HepG2 (cell line): ENCODE measurements around the gene DTYMK.

Source experiments
- ZEB1 ChIP-seq: IDR thresholded peaks from 2 replicates; pipeline ENCODE4 v1.6.1; 2012; ENCODE audit warnings: mild to moderate bottlenecking, low read depth, inconsistent platforms; ENCODE audit not compliant: insufficient replicate concordance
- ZFP36L2 ChIP-seq: sonication (generic); formaldehyde crosslinking; IDR thresholded peaks from 2 replicates; pipeline ENCODE4 v1.4.0; 2020; ENCODE audit warnings: missing genetic modification reagents
- TF ChIP-seq, protein P1 (sequence below): sonication (generic); formaldehyde crosslinking; IDR thresholded peaks from 2 replicates; pipeline ENCODE4 v1.4.0; 2020; ENCODE audit warnings: missing genetic modification reagents

DNA sequence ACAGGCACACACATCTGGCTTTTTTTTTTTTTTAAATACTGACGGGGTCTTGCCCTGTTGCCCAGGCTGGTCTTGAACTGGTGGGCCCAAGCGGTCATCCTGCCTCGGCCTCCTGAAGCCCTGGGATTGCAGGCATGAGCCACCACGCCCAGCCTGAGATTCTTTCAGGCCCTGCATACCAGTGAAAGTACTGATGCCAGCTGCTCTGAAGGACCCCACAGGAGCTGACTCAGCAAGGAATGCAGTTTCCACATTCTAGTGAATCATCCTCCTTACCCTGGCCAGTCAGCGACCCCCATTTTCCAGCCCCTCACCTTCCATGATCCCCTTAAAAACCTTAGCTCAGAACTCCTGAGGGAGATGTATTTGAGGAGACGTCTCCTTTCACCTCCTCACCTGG lies 5.8 kb upstream of the DTYMK start:
- TF ChIP-seq ZEB1 = no peak
- no peak for TF ChIP-seq ZFP36L2 (CRISPR knock-in tag)
- TF ChIP-seq, protein P1, sequence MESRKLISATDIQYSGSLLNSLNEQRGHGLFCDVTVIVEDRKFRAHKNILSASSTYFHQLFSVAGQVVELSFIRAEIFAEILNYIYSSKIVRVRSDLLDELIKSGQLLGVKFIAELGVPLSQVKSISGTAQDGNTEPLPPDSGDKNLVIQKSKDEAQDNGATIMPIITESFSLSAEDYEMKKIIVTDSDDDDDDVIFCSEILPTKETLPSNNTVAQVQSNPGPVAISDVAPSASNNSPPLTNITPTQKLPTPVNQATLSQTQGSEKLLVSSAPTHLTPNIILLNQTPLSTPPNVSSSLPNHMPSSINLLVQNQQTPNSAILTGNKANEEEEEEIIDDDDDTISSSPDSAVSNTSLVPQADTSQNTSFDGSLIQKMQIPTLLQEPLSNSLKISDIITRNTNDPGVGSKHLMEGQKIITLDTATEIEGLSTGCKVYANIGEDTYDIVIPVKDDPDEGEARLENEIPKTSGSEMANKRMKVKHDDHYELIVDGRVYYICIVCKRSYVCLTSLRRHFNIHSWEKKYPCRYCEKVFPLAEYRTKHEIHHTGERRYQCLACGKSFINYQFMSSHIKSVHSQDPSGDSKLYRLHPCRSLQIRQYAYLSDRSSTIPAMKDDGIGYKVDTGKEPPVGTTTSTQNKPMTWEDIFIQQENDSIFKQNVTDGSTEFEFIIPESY (CRISPR knock-in tag) = no peak
